ENCODE measurements around the gene OR5I1.
A peak's percentile ranks its signal among the peaks of the same experiment; 100 is the strongest.
"Not testable (repeated sequence)": the region's sequence is repeated elsewhere in the genome, so short reads cannot be mapped to it uniquely, and the experiment has no call there.

Gene OR5I1

DNA sequence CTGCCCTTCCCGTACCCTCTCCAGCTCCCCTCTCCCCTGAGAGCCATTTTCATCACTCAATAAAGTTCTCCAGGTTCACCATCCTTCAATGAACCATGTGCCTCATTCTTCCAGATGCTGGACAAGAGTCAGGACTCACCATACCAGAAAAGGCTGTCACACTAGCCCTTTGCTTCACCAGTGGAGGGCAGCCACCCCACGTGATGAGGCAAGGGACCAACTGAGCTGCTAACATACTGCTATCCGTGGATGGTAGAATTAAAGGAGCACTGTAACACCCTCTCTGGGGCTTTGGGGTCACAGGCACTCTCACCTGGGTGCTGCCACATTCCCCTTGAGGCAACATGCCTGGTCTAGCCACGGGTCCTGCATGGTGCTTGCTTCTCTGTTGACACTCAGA, 13.1 kb upstream of the OR5I1 start:
- POLR2A ChIA-PET = no interaction called here
- CTCF ChIA-PET = no interaction called here
- TF ChIP-seq FOXA1 (IDR thresholded peaks at IDR 0.05) = no peak
- no peak for TF ChIP-seq BHLHE40 (IDR thresholded peaks at IDR 0.05; ENCODE audit: borderline replicate concordance)
- TF ChIP-seq NFRKB (IDR thresholded peaks at IDR 0.05) = no peak
- TF ChIP-seq SUZ12 (IDR thresholded peaks at IDR 0.05) = no peak
- TF ChIP-seq HDGF (IDR thresholded peaks at IDR 0.05; ENCODE audit: borderline replicate concordance) = no peak
- no peak for TF ChIP-seq ARNT (IDR thresholded peaks at IDR 0.05)
- TF ChIP-seq CTBP1 (IDR thresholded peaks at IDR 0.05; ENCODE audit: borderline replicate concordance) = no peak
- TF ChIP-seq ZNF384 (IDR thresholded peaks at IDR 0.05) = no peak
- TF ChIP-seq SP1 (IDR thresholded peaks at IDR 0.05) = no peak
- no peak for TF ChIP-seq LEF1 (IDR thresholded peaks at IDR 0.05; ENCODE audit: borderline replicate concordance)
- TF ChIP-seq L3MBTL2 (conservative IDR thresholded peaks at IDR 0.05) = no peak
- TF ChIP-seq ELF4 (IDR thresholded peaks at IDR 0.05) = no peak
- TF ChIP-seq FOXM1 (IDR thresholded peaks at IDR 0.05; ENCODE audit: borderline replicate concordance) = no peak
- TF ChIP-seq TARDBP (IDR thresholded peaks at IDR 0.05) = no peak
- TF ChIP-seq, protein P1, sequence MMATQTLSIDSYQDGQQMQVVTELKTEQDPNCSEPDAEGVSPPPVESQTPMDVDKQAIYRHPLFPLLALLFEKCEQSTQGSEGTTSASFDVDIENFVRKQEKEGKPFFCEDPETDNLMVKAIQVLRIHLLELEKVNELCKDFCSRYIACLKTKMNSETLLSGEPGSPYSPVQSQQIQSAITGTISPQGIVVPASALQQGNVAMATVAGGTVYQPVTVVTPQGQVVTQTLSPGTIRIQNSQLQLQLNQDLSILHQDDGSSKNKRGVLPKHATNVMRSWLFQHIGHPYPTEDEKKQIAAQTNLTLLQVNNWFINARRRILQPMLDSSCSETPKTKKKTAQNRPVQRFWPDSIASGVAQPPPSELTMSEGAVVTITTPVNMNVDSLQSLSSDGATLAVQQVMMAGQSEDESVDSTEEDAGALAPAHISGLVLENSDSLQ (IDR thresholded peaks at IDR 0.05) = no peak
- TF ChIP-seq FOXK2 (IDR thresholded peaks at IDR 0.05) = no peak
- DNase-seq (ENCODE audit: extremely low spot score) = no peak

DNA sequence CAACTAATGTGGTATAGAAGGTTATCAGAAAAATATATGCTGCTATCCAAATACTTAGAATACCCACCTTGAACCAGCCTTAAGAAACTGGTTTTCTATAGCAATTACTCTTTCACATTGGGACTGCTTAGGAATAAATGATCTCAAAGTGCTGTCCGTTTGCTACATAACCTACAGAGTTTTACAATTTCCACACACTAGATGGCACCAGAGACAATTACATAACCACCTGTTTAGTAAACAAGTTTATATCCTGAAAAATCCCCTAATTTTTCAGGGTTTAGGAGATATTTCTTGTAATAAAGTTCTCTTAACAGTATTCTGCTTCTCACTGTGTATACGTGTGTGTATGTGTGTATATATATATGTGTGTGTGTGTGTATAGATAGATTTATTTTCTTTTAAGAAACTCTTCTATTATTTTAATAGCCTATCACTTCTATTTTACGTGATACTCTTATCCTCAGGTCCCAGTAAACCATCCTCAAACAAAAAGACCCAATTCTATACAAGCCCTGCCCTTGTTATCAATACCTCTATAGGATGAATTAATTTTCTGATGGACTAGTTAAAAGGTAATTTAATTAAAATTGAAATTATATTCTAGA, 6.7 kb upstream of the OR5I1 start:
- peak; percentile 4 for DNase-seq (ENCODE audit: extremely low spot score)

DNA sequence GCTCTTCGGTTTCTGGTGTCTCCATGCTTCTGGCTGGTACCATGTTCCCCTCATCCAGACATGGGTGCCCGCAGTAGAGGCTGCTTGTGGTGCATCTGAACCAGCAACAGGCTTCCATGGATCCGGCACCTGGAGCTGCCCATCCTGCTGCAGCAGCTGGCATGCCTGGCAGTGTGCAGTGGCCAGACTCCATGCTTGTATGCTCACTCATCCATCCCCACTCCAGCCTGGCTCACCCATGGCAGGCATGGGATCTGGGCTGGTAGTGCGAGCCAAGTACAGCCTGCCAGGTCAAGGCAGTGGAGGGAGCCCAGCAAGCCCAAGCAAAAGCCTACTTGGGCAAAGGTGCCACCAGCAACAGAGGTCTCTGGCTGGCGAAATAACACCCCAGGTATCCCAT, 15.7 kb downstream of the OR5I1 start:
- ChIA-PET POLR2A (no interaction called here), CTCF (no interaction called here)
- TF ChIP-seq LEF1 (IDR thresholded peaks at IDR 0.05; ENCODE audit: borderline replicate concordance) (no peak), SUZ12 (IDR thresholded peaks at IDR 0.05) (no peak), HDGF (IDR thresholded peaks at IDR 0.05; ENCODE audit: borderline replicate concordance) (no peak), FOXM1 (IDR thresholded peaks at IDR 0.05; ENCODE audit: borderline replicate concordance) (no peak), FOXK2 (IDR thresholded peaks at IDR 0.05) (no peak), ARNT (IDR thresholded peaks at IDR 0.05) (no peak), SP1 (IDR thresholded peaks at IDR 0.05) (no peak)
- no peak for DNase-seq (ENCODE audit: extremely low spot score)

More for the DNA sequence above, 6.7 kb upstream of the OR5I1 start:
- TF ChIP-seq SUZ12 (IDR thresholded peaks at IDR 0.05) (no peak), SP1 (IDR thresholded peaks at IDR 0.05) (no peak), FOXK2 (IDR thresholded peaks at IDR 0.05) (no peak), HDGF (IDR thresholded peaks at IDR 0.05; ENCODE audit: borderline replicate concordance) (no peak), LEF1 (IDR thresholded peaks at IDR 0.05; ENCODE audit: borderline replicate concordance) (no peak), TARDBP (IDR thresholded peaks at IDR 0.05) (no peak), NFRKB (IDR thresholded peaks at IDR 0.05) (no peak), FOXA1 (IDR thresholded peaks at IDR 0.05) (no peak), FOXM1 (IDR thresholded peaks at IDR 0.05; ENCODE audit: borderline replicate concordance) (no peak), L3MBTL2 (conservative IDR thresholded peaks at IDR 0.05) (no peak)
- TF ChIP-seq, protein P1 (IDR thresholded peaks at IDR 0.05) = no peak
- ChIA-PET CTCF (no interaction called here), POLR2A (no interaction called here)

DNA sequence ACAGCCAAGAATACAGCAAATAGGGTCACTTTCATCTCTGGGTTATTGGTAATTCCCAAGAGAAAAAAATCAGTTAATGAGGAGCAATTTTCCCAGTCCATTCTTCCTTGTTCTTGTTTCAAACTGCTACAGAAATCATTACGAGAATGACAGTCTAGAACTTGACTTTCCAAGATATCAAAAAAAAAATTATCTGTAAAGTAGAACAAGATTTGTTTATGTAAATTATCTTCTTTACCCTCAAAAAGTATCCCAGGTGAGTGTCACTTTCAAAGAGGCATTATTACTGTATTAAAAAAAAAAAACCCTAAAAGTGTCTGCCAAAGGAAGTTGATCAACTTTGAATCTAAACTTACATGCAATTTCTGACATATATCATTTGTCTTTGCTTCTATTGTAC, 21.7 kb downstream of the OR5I1 start, which contains the start of gene OR5W2:
OR5W2 (minus strand) TSS at position 101 of the 400 bp plus-strand sequence; CDS start at position 101, 0 bp downstream.
- ChIA-PET CTCF (no interaction called here), POLR2A (no interaction called here)
- TF ChIP-seq LEF1 (IDR thresholded peaks at IDR 0.05; ENCODE audit: borderline replicate concordance) (no peak), TARDBP (IDR thresholded peaks at IDR 0.05) (no peak)

DNA sequence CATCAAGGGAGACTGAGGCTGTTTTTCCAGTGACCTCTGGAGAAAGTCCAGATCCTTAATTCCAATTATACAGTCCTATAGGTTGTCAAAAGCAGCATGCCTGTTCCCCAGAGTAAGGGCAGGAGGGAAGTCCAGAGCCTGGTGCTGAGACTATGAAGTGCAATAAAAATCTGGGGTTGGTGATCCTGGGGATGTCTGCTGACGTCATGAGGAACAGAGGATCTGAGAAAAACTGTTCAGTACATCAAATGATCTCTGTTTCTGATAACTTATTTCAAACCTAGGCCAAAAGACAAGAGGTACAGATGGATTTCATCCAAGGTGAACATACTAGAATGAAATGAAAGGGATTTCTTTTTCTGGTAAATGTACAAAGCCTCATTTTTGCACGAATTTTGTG, 33.9 kb downstream of the OR5I1 start:
- TF ChIP-seq ZNF384 (IDR thresholded peaks at IDR 0.05) (no peak), TARDBP (IDR thresholded peaks at IDR 0.05) (no peak), HDGF (IDR thresholded peaks at IDR 0.05; ENCODE audit: borderline replicate concordance) (no peak), FOXK2 (IDR thresholded peaks at IDR 0.05) (no peak), BHLHE40 (IDR thresholded peaks at IDR 0.05; ENCODE audit: borderline replicate concordance) (no peak), NFRKB (IDR thresholded peaks at IDR 0.05) (no peak), SUZ12 (IDR thresholded peaks at IDR 0.05) (no peak), ELF4 (IDR thresholded peaks at IDR 0.05) (no peak), CTBP1 (IDR thresholded peaks at IDR 0.05; ENCODE audit: borderline replicate concordance) (no peak), FOXA1 (IDR thresholded peaks at IDR 0.05) (no peak), SP1 (IDR thresholded peaks at IDR 0.05) (no peak), FOXM1 (IDR thresholded peaks at IDR 0.05; ENCODE audit: borderline replicate concordance) (no peak), ARNT (IDR thresholded peaks at IDR 0.05) (no peak), LEF1 (IDR thresholded peaks at IDR 0.05; ENCODE audit: borderline replicate concordance) (no peak), L3MBTL2 (conservative IDR thresholded peaks at IDR 0.05) (no peak)
- ChIA-PET POLR2A (no interaction called here), CTCF (no interaction called here)
- no peak for DNase-seq (ENCODE audit: extremely low spot score)

More for the DNA sequence above, 21.7 kb downstream of the OR5I1 start, which contains the start of gene OR5W2:
- no peak for DNase-seq (ENCODE audit: extremely low spot score)

DNA sequence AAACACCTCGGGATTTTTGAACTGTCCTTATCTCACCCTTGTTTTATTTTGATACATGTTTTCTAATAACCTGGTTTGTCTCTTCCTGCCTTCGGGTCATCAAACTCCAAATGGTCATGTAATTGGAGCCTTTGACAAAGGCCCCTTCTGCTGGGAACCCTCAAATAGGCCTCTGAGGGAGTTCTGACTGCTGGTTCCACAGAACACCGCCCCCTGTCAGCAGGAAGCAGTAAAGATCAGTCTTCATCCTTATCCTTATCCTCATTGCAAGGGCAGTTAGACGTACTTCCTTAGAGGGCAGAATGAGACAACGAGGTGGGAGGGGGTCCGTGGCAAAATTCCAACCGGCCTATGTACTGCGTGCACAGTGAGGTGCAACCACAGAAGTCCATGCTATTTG, 41.0 kb downstream of the OR5I1 start:
- no peak for DNase-seq (ENCODE audit: extremely low spot score)
- TF ChIP-seq, protein P1 (IDR thresholded peaks at IDR 0.05) = no peak
- TF ChIP-seq FOXK2 (IDR thresholded peaks at IDR 0.05) (no peak), ELF4 (IDR thresholded peaks at IDR 0.05) (no peak), HDGF (IDR thresholded peaks at IDR 0.05; ENCODE audit: borderline replicate concordance) (no peak), SUZ12 (IDR thresholded peaks at IDR 0.05) (no peak), FOXA1 (IDR thresholded peaks at IDR 0.05) (no peak), ARNT (IDR thresholded peaks at IDR 0.05) (no peak), LEF1 (IDR thresholded peaks at IDR 0.05; ENCODE audit: borderline replicate concordance) (no peak), ZNF384 (IDR thresholded peaks at IDR 0.05) (no peak)
- POLR2A ChIA-PET = no interaction called here
- CTCF ChIA-PET = no interaction called here

DNA sequence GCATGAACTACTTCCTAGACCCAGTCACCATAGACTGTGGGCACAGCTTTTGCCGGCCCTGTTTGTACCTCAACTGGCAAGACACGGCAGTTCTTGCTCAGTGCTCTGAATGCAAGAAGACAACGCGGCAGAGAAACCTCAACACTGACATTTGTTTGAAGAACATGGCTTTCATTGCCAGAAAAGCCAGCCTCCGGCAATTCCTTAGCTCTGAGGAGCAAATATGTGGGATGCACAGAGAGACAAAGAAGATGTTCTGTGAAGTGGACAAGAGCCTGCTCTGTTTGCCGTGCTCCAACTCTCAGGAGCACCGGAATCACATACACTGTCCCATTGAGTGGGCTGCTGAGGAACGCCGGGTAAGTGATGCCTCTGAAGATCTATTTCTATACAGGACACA, 50.7 kb downstream of the OR5I1 start:
- CTCF ChIA-PET; DNase-seq (ENCODE audit: extremely low spot score); POLR2A ChIA-PET: not testable (repeated sequence)
